Measurements from ENCODE around the gene AGGF1. TPM values are rescaled to one million over a fixed set of nuclear protein-coding genes. Genes with fewer than 3 reads are reported as not detected.

The AGGF1 gene
- total RNA-seq (ENCODE audit: low replicate concordance), result 16.0 and 26.4 TPM in 2 replicates

GRCh38 chr5:77030097-77031071 is at the start of gene AGGF1:
AGGF1 (plus strand) TSS chr5:77030404; CDS start chr5:77030767, 363 bp downstream.

GRCh38 chr5:77086689-77087483 is 56.7 kb downstream of the AGGF1 start, which contains the start of gene ZBED3:
ZBED3 (minus strand) TSS chr5:77087285; CDS start chr5:77077878, 9,407 bp downstream.

Other genes with a start within 250 kb of the AGGF1 start
- gene F2RL1, start 211.4 kb upstream of the AGGF1 start, total RNA-seq (ENCODE audit: low replicate concordance), result 22.8 and 26.8 TPM in 2 replicates
- gene S100Z, start 180.4 kb upstream of the AGGF1 start, total RNA-seq (ENCODE audit: low replicate concordance), result not detected in 2 replicates
- 0.38 and 0.82 TPM in 2 replicates for gene CRHBP, start 77.4 kb upstream of the AGGF1 start, total RNA-seq (ENCODE audit: low replicate concordance)
- gene ZBED3, start 56.9 kb downstream of the AGGF1 start, total RNA-seq (ENCODE audit: low replicate concordance), result under 0.01 and 0.75 TPM in 2 replicates
- gene PDE8B, start 180.3 kb downstream of the AGGF1 start, total RNA-seq (ENCODE audit: low replicate concordance), result 0.15 TPM in 1 of 2 replicates, not detected in the other

Data from smooth muscle cell of the coronary artery (primary cell).